HG02840 (cell line): Measurements from ENCODE around the gene RPL35A.
"Not testable (repeated sequence)": the region's sequence is repeated elsewhere in the genome, so short reads cannot be mapped to it uniquely, and the experiment has no call there.

Source experiments
- ATAC-seq: cut with Tn5 transposase; IDR thresholded peaks from one replicate; pipeline ENCODE4 v1.9.1; 2021; ENCODE audit warnings: mild to moderate bottlenecking, moderate library complexity, moderate number of reproducible peaks; ENCODE audit not compliant: unreplicated experiment, low FRiP score

RPL35A gene

DNA sequence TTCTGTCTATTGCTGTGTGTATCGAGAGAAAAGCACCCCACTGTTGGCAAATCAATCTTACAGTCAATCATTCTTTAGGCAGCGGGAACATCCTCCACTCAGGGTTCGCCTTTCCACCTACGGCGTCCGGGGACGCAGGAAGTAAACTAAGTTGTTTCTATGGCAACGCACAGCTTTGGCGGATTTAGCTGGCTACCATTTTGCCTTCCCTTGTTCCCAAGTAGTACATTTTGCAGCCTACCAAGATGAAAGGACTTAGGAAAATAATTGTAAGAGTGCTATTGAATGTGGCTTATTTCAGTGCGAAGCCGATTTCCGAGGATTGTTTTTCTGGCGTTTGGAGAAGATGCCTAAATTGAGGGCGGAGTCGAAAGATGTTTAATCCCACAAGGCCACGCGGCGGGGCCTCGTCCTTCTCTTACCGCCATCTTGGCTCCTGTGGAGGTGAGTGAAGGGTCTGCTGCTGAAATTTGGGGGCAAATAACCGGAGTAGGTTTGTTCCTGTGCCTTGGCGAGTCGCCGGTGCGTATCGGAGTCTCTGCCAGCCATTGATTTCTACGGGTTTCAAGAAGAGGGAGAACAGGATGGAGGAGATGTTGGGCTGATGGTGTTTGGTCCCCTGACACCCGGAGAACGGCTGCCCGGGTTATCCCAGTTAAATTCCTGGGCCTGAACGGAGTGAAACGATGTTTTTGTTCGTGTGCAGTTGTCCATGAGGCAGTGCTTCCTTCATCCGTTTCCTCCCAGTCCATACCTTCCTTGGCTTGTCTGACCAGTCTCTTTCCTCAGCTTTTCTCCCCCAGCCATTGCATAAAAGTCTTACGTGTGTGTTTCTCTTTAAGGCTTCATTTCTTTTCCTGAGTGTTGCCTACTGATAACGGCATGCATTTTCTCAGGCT is at the start of gene RPL35A:
Gene RPL35A (plus strand): TSS at position 413 of the 899 bp plus-strand sequence. CDS start 778 bp downstream, outside the sequence.
- peak; percentile 91 for ATAC-seq

DNA sequence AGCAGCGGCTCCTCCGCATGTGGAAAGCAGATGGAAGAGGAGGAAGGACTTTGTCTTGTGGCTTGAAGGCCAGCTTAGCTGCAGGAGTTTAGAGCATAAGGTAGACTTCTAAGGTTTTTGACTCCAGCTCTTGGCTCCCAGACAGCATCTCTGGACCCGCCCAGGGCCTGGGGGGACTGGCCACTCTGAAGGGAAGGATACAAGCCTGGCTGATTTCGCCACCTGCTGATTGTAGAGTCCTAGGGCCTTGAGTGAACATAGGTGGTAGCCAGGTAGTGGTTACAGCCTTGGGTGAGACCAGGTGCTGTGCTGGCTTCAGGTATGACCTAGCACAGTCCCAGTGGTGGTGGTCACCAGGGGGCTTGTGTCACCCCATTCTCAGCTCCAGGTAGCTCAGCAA is 48.4 kb upstream of the RPL35A start:
- ATAC-seq = no peak

DNA sequence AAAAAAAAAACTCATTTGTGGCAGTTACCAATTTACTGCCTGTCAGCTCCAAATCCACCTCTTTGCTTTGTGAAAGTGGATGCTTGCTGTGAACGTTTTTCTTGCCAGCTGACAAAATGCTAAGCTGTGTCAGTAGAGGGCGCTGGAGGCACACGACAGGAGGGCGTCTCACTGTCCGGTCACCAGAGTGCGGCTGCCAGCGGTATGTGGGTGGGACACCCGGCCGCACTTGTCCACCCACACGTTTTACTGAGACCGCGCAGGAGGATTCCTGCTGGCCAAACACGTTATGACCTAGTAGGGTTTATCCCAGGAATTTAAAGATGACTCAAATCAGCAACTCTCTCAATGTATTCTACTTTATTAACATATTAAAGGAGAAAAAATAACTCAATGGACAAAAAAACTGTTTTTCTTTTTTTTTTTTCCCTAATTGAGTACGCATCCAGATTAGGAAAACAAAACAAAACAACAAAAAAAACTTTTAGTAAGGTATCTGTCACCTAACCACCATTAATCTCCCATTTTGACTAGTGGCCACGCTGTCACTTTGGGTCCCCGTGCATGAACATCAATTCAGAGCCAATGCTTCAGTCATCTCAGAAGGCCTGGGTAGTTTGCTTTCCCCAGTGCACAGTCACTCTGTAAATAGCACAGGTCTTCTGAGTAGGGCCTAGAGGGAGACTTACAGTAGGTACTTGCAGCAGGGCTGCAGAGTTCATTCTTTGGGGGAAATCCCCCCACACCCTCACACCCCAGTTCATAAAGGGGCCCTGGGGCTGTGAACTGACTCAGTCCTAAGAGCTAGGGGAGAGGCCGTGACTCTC is 43.8 kb upstream of the RPL35A start:
- peak; percentile 78 for ATAC-seq

DNA sequence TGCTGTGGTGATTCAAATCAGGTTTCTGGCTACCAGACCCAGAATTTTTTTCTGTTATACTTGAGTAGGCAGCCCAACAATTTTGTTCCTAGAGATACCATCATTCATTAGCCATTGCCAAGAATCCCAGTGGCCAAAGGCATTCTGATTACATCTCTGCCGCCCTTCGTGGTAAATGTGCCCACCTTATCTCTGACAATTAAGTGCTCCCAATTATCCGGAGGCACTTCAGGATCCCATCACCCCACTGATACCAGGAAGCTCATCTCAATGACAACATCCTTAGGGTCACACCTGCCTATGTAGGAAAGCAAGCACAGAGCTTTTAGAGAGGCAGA is 43.2 kb upstream of the RPL35A start:
- ATAC-seq = no peak

DNA sequence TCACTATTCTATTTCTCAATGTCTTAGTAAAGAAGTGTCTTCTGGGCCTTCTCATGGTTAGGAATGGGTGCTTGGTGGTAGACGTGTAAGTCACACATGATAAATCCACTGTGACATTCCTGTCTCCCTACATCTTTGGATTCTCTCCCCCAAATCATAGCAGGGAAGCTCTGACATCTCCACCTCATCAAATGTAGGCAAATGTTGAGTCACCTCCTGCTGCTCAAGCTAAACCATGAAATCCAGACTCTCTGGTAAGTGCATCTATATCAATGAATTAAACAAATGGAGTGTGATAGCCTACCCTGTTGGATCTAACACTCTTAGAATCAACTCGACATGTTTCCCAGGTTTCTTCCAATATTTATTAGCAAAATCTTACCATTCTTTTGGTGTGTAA is 42.8 kb upstream of the RPL35A start:
- ATAC-seq = no peak

DNA sequence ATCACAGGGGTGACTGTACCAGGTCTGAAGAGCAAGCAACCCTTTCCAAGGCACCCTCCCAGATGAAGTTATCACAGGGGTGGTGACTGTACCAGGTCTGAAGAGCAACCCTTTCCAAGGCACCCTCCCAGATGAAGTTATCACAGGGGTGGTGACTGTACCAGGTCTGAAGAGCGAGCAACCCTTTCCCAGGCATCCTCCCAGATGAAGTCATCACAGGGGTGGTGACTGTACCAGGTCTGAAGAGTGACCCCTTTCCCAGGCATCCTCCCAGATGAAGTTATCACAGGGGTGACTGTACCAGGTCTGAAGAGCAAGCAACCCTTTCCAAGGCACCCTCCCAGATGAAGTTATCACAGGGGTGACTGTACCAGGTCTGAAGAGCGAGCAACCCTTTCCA is 41.4 kb upstream of the RPL35A start:
- ATAC-seq = not testable (repeated sequence)

DNA sequence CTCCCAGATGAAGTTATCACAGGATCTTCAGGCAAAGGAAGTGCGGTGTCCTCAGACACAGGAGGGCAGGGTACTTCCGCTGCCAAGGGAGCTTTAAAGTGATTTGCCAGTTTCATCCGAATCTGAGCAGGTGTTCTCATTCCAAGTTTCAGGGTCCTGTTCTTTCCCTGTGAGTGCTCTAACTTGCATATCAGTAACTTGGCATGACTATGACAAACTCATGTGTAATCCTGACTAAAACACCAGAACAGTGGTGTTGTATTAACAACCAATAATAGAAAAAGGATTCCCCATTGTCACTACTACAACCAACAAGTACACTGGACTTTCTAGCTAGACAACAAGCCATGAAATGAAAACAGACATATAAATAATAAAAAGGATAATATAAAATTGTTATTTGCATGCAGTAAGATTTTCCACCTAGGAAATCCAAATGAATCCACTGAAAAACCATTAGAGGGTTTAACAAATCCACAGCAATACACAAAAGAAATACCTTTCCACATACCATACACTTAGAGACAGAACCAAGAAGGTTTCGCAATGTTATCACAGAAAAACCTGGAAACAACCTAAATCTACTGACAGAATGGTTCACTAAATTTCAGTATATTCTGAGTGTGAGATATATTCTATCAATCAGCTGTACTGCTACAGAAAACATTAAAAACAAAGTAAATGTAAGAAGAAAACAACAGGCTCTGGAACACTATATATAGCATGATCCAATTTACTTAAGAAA is 40.9 kb upstream of the RPL35A start:
- ATAC-seq = no peak

DNA sequence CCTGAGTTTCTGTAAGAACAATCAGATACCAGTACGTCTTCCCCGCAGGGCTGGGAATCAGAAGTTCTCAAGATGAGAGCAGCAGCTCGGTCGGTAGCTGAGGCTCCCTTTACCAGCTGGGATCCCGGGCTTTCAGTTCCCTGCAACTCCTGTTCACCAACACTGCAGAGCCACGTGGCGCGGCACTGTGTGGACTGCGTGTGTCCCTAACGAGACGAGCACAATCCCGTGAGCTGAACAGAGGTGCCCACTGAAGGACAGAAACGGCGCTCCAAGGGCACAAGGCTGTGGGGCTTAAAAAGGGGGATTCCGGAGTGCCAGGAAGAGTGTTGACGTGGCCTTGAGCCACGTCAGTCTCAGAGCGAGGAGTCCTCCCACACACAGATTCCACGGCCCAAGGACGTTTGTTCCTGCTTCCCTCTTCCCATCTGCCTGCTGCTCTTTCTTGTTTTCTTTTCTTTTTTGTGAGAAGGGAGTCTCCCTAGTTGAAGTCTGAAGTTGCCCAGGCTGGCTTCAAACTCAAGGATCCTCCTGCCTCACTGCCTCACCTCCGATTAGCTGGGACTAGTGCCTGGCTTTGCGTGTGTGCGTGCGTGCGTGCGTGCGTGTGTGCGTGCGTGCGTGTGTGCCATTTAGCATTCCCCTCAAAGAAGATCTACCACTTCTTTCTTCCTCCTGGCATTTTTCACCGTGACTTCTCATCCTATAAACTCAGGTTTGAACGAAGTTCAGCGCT is 37.1 kb upstream of the RPL35A start:
- no peak for ATAC-seq

DNA sequence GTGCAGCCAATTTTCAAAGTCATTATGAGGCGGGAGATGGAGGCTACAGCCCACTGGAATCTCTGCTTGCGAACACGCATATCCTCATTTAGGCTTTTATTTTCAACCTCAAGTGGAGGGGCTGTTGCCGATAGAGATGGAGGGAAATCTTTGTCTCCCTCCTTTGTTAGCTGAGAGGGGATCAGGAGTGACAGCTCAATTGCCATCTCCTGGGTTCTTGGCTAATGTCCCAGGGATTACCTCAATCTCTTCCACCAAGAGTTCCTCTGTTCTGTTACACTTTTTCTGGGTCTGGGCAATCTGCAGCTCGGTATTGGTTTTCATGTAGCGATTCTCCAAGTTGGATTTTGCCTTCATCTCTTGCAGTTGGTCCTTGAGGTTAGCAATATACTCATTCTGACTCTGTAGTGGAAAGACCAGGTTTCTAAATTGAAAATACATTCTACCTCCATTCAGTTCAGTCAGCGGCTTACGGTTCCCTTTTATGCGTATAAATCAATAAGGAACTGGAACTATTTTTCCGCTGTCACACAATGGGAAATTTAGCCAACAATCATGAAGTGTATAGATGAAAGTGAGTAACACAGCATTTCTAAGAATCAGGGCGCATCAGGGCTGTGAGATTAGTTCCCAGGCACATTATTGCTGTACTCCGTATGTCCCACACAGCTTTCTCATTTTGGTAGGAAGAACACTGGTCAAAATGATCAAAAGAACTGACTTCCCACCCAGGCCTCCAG is 36.2 kb upstream of the RPL35A start:
- no peak for ATAC-seq

DNA sequence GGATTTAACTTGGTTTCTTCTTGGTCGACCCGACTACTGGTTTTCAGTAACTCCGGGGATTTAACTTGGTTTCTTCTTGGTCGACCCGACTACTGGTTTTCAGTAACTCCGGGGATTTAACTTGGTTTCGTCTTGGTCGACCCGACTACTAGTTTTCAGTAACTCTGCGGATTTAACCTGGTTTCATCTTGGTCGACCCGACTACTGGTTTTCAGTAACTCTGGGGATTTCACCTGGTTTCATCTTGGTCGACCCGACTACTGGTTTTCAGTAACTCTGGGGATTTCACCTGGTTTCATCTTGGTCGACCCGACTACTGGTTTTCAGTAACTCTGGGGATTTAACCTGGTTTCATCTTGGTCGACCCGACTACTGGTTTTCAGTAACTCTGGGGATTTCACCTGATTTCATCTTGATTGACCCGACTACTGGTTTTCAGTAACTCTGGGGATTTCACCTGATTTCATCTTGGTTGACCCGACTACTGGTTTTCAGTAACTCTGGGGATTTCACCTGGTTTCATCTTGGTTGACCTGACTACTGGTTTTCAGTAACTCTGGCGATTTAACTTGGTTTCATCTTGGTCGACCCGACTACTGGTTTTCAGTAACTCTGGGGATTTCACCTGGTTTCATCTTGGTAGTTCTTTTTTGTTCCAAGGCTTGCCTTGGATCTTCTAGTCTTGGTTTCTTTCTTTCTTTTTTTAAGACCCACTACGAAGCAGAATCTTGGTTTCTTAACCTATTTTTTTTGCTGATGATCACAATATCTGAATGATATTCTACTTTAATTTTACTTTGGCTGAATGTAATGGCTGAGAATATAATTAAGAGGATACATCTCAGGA is 28.3 kb upstream of the RPL35A start:
- not testable (repeated sequence) for ATAC-seq

DNA sequence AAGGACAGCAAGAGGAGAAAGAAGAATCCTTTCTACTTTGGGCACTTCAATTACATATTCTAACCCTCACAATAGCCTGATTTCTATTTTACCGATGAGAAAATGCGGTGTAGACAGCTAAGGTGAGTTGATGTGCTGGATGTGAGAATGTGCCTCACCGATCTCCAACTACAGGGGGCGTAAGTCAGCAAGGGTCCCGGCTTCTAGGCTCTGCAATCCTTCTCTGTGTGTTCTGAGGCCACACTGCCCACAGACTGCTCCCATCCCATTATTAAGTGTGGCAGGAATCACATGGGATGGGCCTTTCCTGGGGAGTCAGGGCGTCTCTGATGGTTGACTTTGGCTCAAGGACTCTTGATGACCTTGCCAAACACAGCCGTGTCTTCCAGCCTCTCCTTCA is 23.6 kb upstream of the RPL35A start:
- no peak for ATAC-seq

DNA sequence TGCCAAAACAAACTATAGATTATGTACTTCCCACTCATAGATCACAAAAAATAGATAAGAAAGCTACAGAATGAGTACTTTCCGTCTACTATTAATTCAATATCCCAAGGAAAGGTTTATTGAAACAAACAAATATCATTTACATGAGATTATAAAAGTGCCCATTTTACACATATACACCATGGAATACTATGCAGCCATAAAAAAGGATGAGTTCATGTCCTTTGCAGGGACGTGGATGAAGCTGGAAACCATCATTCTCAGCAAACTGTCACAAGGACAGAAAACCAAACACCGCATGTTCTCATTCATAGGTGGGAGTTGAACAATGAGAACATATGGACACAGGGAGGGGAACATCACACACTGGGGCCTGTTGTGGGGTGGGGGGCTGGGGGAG is 22.4 kb upstream of the RPL35A start:
- ATAC-seq = not testable (repeated sequence)

DNA sequence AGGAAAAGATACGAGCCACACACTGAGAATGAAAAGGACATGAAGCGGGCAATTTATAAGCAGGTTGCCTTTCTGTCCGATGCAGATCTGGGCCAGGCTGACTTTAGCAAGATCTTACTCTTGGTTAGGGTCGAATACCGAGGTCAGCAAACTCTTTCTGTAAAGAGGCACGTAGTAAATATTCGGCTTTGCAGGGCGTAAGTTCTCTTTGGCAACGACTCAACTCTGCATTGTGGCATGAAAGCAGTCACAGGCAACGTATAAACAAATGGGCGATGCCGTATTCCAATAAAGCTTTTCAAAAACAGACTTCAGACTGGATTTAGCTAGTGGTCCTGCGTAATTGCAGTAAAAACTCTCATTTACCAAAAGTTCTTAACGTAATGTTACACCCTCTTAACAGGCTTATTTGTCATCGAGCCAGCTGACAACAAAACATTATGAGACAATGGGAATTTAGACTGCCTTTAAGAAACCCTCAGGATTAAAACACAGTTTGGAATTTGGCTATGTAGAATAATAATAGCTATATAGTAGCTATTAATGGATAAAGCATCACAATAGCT is 13.1 kb upstream of the RPL35A start:
- no peak for ATAC-seq

DNA sequence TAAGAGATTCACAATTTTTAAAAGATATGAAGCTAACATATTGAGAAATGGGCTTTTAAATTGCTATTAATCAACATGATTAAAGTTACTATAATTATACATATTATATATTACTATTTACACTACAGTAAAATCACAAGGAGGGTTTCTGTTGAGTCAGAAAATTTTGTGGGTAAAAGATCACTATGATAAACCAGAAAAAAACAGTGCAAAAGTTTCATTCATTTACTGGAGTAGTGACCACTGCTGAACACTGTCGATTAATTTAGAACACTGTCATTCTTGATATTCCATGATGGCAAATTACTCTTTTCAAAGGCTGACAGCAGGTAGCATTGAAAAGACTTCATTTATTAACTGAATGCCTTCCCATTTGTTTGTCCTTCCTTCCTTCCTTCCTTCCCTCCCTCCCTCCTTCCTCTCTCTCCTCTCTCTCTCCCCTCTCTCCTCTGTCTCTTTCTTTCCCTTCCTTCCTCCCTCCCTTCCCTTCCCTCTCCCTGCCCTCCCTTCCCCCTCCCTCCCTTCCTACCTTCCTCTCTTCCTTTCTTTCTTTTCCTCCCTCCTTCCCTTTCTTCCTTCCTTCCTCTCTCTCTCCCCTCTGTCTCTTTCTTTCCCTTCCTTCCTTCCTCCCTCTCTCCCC is 9.1 kb upstream of the RPL35A start:
- no peak for ATAC-seq

DNA sequence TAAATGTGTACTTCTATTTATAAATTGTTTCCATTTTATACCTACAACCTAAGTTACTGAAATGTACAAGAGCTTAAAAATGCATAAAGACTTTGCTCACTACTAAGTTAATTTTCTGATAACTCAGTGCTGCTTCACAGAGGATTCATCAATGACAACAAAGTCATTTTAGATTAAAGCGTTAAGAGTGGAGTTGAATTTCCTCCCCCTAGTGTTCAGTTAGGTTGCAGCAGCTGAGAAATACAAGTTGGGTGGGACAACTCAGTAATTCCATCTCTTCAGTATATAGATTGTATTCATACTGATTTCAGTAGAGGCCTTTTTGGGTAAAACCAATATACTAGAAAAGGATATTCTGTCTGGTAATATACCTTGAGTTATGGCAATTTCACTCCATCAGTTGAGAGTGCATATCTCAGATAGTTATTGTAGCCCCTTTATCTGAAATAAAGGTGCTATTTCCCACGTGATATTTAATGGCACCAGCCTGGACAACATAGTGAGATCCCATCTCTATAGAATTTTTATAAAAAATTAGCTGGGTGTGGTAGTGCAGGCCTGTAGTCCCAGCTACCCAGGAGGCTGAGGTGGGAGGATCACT is 6.9 kb upstream of the RPL35A start:
- no peak for ATAC-seq

DNA sequence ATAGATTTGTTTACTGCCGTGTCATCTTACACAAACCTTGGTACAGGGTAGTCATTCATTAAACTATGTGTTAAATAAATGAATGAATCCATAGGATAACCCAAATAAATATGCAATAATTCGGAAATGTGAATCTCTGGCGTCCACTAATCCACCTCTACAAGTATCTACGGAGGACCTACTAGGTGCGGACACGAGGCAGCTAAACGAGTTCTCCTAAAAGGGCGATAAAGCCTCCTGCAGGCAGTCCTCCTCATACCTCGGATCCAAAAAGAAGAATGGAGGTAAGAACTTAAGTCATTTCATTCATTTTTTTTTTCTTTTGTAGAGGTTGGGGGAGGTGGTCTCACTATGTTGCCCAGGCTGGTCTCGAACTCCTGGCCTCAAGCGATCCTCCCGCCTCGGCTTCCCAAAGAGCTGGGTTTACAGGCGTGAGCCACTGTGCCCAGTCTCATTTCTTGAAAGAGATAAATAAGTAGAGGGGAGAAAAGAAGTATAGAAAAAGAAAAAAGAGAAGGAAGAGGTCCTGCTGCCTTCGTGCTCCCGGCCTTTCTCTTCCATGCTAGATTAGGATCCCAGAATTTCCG is 706 bp upstream of the RPL35A start:
- no peak for ATAC-seq

DNA sequence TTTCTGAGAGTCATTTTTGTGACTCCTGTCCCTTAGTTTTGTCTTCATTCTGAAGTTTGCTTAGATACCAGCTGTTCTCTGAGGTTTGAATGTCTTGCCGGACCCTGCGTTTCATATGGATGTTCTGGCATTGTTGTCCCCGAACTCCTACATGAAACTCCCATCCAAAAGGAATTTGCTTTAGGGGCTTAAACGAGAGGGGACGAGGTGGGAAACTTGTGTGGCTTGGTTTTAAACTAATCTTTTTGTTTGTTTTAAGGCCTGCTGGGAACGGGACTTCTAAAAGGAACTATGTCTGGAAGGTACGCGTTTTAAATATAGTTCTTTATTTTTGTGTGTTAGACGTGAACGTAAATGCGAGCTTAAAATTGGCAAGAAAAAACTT is 679 bp downstream of the RPL35A start:
- no peak for ATAC-seq
